Globus pallidus (tissue), 1 donor: ENCODE results near the gene CCT7.
A peak's percentile ranks its signal among the peaks of the same experiment; 100 is the strongest.
"Not testable (repeated sequence)": the region's sequence is repeated elsewhere in the genome, so short reads cannot be mapped to it uniquely, and the experiment has no call there.

ENCODE experiments used
- DNase-seq: peaks from one replicate; pipeline ENCODE4 v3.0.0-alpha.2; 2015; ENCODE audit warnings: low spot score

CCT7 gene

DNA sequence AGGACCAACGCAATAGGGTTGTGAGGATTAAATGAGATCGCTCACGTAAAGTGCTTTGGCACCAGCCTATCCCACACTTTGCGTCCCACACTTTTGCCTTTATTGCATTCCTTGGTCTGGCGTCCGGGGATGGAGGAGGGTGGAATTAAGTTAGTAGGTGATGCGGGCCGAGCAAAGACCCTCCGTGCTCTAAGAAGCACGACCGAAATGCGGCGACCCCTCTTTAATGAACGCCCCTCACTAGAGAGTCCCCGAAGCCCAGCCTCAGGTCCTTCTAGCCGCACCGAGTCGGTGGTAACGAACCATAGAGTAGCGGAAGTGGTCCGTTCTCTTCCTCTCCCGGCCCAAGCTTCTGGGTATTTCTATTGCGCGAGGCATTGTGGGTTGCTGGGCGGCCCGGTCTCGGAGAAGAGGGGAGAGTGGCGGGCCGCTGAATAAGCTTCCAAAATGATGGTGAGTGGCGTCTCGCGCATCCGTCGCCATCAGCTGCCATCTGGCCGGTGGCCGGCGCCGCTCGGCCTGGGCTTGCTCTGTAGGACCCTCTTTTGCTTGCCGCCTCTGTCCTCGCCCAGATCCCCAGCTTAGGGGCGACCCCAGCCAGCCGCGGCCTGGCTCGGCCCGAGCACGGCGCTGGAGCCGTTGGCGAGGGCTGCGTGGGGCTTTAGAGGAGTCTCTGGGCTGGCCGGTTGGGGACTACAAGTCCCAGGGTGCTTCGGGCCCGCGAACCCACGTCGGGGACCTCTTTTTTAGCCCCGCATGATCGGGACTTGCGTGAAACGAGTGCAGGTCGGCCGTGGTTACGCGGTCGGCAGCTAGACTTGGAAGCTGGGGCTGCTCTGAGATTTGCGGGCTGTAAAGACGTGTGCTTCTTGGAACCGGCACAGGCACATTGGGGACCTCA lies at the start of gene CCT7:
Gene CCT7 (plus strand): TSS at position 377 of the 901 bp plus-strand sequence. CDS start 71 bp downstream, at position 448.
- peak; percentile 95 for DNase-seq

DNA sequence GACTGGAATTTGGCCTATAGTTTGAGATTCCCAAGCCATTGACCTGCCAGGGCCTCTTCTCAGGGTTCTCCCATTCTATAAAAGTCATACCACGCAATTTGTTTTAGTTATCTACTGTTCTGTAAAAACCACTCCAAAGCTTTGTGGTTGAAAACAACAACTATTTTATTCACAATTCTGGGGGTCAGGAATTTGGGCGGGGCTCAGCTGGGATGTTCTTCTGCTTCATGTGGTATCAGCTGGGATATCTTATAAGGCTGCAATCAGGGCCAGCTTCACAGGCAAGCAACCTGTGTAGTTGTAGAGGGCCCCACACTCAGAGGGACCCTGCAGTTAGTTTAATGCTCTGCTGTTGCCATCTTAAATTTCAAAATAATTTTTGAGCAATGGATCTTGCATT lies 48.1 kb upstream of the CCT7 start:
- DNase-seq = no peak

DNA sequence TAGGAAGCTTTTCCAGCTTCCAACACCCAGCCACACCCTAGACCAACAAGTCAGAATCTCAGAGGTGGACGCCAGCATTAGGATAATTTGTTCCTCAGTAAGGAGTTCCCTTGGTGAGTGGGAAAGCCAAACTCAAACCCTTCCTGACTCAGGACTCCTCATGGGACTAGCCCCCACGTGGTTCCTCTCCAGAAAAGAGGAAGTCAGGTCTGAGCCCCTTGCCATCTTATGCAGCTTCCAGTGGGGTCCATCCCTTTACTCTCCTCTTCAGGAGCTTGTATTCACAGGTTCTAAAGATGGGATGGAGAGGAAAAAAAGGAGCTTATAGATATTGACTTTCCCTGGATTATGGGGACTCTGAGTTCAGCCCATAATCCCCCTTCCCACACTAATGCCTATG lies 46.6 kb upstream of the CCT7 start:
- no peak for DNase-seq

DNA sequence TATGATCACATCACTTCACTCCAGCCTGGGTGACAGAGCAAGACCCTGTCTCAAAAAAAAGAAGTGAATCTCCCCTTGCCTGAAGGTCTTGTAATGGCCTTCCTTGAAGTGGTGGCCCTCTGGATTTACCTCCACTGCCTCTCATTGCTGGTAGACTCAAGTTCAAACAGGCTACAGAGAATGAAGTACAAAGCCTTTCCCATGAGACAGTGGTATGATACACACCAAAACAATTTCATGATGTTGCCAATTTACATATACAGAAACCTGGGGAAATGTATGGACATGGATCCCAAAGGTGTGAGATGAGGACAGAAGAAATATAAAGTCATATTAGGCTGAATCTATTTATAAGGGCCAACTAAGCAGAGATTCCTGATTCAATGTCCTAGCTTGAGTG lies 36.5 kb upstream of the CCT7 start:
- DNase-seq = no peak

DNA sequence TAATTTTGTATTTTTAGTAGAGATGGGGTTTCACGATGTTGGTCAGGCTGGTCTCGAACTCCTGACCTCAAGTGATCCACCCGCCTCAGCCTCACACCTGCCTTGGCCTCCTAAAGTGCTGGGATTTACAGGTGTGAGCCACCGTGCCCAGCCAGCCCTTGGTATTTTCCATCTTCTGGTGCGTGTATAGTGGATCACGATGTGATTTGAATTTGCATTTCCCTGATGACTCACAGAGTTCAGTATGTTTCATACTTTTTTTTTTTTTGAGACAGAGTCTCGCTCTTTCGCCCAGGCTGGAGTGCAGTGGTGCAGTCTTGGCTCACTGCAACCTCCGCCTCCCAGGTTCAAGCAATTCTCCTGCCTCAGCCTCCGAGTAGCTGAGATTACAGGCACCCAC lies 33.8 kb upstream of the CCT7 start:
- not testable (repeated sequence) for DNase-seq

DNA sequence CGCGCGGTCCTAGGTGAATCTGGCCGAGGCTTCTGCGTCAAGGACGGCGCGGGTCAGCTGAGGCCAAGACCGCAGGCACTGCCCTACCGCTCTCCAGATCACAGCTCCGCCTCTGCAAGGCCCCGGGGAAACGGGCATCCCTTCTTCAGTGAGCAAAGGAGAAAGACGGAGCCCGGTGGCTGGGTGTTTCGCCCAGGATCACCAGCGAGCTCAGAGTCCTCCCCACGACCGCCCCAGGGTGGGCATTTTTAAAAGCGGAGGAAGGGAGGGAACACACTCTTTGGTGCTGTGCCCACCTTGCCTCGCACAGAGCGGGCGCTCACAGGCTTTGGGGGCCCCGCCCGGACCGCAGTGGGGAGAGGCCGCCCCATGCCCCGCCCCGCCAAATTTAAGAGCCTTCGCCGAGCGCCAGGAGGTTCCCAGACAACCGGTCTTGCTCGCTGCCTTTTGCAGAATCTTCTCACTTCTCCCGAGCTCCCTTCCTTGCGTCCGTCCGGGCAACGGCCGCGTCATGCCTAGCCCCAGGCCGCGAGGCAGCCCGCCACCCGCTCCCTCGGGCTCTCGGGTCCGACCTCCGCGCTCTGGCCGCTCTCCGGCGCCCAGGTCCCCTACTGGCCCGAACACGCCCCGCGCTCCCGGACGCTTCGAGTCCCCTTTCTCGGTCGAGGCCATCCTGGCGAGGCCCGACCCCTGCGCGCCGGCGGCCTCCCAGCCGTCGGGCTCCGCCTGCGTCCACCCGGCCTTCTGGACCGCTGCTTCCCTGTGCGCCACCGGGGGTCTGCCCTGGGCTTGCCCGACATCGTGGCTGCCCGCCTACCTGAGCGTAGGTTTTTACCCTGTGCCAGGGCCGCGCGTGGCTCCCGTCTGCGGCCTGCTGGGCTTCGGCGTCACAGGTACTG lies 31.7 kb upstream of the CCT7 start, which contains the start of gene NOTO:
Gene NOTO (plus strand): TSS at position 419 of the 899 bp plus-strand sequence. CDS start 93 bp downstream, at position 512.
- no peak for DNase-seq

DNA sequence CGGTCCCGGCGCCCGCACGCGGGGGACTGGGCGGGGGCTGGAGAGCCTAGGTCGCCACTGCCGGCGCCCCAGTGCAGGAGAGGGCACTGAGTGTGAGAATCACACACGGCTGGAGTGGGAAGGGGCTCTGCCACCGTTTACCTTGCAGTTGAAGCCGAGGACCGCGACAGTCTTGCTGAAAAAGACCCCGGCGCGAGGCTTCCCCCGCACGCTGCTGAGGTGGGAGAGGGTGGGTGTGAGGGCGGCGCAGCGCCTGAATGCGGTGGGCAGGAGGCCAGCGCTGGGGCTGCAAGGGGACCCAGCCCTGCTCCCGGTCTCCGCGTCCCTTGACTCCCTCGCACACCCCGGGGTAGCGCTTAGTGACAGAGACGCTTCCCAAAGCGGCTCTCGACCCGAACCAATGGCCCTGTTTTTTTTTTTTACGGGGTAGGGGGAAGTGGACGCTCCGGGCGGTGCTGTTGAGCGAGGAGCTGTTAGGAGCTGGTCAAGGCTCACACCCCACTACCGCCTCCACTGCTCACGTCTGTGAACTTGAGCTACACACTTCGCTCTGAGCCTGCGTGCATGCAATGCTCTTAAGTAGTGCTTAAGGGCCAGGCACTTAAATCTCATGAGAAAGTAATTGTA lies 30.9 kb upstream of the CCT7 start:
- no peak for DNase-seq

DNA sequence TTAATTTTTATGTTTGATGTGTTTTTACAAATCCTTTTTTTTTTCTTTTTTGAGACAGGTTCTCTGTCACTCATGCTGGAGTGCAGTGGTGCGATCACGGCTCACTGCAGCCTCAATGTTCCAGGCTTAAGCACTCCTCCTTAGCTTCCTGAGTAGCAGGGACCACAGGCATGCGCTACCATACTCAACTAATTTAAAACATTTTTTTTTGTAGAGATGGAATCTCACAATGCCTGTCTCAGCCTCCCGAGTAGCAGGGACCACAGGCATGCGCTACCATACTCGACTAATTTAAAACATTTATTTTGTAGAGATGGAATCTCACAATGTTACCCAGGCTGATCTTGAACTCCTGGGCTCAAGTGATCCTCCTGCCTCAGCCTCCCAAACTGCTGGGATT lies 28.5 kb upstream of the CCT7 start:
- DNase-seq = no peak

DNA sequence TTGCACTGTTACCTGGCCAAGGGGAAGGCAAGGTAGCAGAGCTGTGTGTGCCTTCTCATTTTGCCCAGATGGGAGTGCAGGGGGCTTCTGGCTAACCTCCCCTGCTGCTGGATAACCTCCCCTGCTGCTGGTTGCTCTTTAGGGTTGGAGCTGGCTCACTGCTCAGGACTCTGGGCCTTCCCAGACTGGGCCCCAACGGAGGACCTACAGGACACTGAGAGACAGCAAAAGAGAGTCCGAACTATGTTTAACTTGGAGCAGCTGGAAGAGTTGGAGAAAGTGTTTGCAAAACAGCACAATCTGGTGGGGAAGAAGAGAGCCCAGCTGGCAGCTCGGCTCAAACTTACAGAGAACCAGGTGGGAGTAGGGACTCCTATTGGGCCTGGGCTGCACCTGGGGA lies 25.9 kb upstream of the CCT7 start:
- no peak for DNase-seq

DNA sequence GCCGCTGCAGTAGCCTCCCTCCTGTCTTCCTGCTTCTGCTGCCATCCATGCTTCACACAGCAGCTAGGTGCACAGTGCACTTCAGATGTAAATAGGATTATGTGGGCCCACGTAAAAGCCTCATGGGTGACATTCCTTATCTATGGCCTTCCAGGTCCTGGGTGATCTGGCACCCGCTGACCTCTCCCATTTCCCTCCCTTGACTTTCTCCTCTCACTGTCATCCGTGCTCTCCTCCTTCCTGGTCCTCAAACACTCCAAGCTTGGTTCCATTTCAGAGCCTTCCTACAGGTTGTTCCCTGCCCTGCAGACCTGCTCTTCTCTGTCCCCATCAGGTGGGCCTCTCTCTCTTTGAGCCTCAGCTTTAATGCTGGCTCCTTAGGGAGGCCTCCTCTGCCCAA lies 24.1 kb upstream of the CCT7 start:
- no peak for DNase-seq

DNA sequence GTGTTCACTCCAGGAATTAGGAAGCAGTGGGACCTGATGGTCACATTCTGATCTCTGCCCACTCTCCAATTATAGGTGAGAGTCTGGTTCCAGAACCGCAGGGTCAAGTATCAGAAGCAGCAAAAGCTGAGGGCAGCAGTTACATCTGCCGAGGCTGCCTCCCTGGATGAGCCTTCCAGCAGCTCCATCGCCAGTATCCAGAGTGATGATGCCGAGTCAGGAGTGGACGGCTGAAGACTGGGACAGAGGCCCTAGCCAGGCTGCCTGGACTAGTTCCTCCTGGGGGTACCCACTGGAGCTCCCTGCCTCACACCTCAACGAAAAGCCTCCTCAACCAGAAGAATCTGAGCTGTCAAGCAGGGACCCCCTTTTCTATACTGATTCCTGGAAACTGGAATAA lies 23.4 kb upstream of the CCT7 start:
- no peak for DNase-seq

DNA sequence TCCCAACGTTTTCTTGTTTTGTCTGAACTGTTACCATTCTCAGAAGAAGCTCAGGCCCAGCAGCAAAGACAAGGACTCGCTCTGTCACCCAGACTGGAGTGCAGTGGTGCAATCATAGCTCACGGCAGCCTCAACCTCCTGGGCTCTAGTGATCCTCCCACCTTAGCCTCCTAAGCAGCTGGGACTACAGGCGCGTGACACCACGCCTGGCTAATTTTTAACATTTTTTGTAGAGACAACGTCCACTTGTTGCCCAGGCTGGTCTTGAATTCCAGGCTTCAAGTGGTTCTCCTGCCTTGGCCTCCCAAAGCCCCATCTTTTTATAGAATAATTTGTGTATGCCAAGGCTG lies 22.0 kb upstream of the CCT7 start:
- DNase-seq = no peak

DNA sequence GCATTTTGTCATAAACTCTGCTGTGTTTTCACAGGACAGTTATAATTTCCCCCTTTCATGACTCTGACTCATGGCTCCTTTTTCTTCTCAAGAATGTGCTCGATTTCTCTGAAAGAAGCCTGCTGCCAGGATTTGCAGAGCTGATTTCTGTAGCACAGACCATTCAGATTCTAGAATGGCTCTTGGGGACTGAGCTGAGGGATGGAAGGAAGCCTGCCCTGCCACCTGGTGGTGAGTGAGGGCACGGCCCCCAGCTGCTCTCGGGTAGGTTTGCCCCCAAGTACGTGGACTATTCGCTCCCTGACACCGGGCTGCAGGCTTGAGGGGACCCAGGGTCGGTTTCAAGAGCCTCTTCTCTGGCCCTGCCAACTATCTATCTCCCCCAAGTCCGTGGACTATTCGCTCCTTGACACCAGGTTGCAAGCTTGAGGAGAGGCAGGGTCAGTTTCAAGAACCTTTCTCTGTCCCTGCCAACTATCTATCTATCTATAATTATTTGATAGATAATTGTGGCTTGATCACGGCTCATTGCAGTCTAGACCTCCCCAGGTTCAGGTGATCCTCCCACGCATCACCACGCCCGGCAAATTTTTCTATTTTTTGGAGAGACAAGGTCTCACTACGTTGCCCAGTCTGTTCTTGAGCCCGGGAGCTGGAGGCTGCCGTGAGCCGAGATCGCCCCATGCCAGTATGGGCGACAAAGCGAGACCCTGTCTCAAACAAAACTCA lies 21.5 kb upstream of the CCT7 start:
- peak; percentile 53 for DNase-seq

DNA sequence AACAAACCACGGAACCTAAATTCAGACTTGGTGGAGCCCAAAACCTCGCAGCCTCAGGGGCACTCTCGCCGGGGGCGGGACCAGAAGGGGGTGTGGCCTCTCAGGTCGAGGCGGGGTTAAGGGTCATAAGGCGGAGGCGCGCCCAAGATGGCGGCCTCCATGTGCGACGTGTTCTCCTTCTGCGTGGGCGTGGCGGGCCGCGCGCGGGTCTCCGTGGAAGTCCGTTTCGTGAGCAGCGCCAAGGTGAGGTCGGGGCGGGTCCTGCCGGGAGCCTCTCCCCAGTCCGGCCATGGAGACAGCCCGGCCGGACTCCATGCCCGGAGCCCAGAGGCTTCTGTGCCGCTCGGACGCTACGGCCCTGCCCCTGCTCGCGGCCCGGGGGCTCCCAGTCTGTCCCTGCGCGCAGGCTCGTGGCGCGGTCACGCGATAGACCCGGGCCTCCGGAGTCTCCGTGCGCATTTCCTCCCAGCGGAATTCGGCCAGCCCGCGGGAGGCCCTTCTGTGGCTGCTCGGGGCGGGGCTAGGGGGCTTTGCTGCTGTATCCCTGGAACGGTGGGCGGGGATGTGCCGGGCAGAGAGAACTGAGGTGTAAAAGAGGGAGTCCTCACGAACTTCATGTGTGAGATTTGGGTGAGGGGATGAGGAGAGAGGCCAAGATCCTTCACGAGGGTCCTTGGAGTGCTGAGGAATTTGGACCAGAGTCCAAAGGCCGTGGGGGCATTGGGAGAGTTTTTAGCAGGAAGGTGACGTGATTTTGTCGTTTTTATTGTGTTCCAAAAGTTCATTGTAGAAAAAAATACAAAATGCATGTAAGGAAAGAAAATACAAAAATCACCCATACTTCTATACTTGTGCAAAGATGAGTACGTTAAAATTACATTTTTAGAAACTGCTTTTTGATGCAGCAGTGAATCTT lies 19.7 kb upstream of the CCT7 start, which contains the start of gene SMYD5:
Gene SMYD5 (plus strand): TSS at position 126 of the 916 bp plus-strand sequence. CDS start 22 bp downstream, at position 148.
- DNase-seq = peak; percentile 76

DNA sequence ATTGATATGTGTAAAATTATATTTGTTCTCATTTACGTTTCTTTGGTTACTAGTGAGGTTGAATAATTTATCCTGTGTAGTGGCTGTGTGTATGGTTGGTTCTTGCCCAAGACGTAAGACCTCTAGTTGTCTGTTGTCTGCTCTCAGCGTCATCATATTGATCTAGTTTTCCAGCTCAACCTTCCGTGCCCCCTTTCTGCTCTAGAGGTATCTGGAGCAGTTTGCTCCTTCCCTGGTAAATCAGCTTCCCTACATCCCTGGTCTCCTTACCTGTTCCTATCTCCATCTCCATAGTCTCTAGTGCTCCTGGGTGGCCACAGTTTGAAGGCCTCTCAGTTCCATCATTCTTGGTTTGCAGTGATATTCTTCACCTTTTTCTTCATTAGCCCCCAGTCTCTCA lies 18.9 kb upstream of the CCT7 start:
- DNase-seq = no peak

DNA sequence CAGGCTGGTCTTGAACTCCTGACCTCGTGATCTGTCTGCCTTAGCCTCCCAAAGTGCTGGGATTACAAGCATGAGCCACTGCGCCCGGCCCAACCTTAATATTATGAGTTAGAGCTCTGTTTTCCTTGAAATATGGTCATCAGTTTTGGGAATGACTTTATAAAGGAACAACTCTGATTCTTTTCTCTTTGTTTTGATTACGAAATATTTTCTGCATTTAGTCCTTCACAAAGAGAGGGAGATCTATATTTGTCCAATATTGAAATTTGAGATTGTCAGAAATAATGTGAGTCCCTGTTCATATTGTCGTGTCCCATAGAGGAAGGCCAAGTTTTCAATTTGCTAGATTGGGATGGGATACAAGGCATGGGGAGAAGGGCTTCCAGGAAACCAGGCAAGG lies 16.9 kb upstream of the CCT7 start:
- no peak for DNase-seq

DNA sequence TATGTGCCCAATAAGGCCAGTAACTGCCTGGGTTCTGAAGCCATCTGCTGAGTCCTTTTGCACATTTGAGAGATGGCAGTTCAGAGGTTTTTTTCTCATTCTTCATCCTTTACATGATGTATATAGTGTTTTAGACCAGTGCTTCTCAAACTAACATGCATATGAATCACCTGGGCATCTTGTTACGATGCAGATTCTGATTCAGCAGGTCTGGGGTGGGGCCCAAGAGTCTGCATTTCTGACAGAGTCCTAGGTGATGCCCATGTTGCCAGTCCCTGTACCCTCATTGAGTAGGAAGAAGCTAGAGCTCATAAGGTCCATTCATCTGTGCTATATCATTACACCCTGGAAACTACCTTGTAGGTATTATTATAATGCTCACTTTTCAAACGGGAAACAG lies 16.3 kb upstream of the CCT7 start:
- no peak for DNase-seq

DNA sequence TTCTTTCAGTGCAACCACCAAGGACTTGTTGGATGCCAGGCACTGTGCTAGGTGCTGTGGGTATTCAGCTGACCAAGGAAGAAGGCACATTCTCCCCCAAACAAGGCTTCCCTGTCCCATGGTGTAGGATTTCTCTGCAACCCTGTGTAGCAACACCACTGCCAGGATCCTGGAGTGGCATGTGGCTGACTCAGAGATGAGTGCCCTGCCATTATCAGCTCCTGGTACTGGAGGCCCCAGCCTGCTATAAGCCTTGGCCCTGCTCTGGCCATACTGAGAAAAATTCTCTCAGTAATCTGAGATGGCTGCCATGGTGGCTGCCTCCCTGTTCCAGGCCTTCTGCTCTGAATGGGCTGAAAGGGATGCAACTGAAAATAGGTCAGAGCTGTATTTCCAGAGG lies 15.8 kb upstream of the CCT7 start:
- DNase-seq = no peak

DNA sequence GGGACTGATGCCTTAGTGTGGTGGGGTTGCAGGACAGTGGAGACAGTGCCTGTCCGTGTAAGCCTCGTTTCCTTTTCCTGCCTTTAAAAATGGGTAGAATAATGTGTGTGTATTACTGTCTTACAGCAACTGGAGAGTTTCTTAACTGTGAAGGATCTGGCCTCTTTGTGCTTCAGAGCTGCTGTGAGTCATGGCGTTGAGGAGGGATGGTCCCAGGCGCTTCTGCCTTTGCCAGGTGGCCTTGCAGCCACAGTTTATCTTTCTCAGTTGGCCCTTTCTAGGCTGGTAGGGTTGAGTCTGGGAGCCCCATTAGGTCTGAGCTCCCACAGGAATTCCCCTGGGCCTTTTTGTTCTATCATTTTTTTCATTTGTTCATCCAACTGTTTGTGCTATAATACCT lies 10.3 kb upstream of the CCT7 start:
- DNase-seq = no peak

DNA sequence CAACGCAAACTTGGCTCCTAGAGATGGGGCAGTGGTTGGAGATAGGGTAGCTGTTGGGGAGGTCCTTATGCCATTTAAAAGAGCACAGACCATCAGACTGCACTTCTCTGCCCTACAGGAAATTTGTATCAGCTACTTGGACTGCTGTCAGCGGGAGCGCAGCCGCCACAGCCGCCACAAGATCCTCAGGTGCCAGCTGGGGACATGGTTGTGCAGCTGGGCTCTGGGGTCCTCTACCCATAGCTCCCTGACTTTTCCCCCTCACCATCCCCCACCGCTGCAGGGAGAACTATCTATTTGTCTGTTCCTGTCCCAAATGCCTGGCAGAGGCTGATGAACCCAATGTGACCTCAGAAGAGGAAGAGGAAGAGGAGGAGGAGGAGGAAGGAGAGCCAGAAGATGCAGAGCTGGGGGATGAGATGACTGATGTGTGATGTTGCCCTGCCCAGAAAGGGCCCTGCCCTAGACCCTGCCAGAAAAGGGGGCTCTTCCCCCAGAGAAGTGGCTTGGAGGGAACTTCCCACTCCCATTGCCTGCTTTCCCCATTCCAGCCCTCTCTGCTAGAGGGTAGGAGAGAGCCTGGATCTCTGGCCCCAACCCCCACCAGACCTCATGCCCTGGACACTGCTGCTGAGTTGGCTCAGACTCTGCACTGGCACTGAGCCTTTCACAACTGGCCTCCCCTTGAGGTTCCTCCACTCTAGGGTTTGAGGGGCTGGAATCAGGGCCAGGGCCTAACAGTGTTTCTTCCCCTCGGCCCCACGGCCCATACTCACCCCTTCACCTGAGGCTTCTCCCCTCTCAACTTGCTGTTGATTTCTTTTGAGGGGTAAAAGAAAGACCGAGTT lies 8.4 kb upstream of the CCT7 start:
- no peak for DNase-seq
